HG03469 (cell line): ENCODE measurements around the gene GALE.
"Not testable (repeated sequence)": the region's sequence is repeated elsewhere in the genome, so short reads cannot be mapped to it uniquely, and the experiment has no call there.

ENCODE experiments used
- ATAC-seq: cut with Tn5 transposase; IDR thresholded peaks from one replicate; pipeline ENCODE4 v1.9.1; 2021; ENCODE audit warnings: mild to moderate bottlenecking, moderate library complexity, moderate number of reproducible peaks; ENCODE audit not compliant: unreplicated experiment

GALE gene

GRCh38 chr1:23810818-23811540, 10.4 kb upstream of the GALE start:
- ATAC-seq = no peak

- no peak for ATAC-seq
Measured at GRCh38 chr1:23809751-23810171, 9.2 kb upstream of the GALE start.

GRCh38 chr1:23807453-23807852, 6.9 kb upstream of the GALE start:
- no peak for ATAC-seq

GRCh38 chr1:23806280-23806679, 5.7 kb upstream of the GALE start:
- no peak for ATAC-seq

- no peak for ATAC-seq
Measured at GRCh38 chr1:23805025-23805424, 4.5 kb upstream of the GALE start.

GRCh38 chr1:23804183-23804835, 3.8 kb upstream of the GALE start:
- ATAC-seq = no peak

- ATAC-seq = no peak
Measured at GRCh38 chr1:23803674-23804073, 3.1 kb upstream of the GALE start.

GRCh38 chr1:23802809-23803342, 2.3 kb upstream of the GALE start:
- not testable (repeated sequence) for ATAC-seq

- ATAC-seq = no peak
Measured at GRCh38 chr1:23801876-23802275, 1.3 kb upstream of the GALE start.

- no peak for ATAC-seq
Measured at GRCh38 chr1:23801338-23801748, 789 bp upstream of the GALE start.

GRCh38 chr1:23799570-23800399, 769 bp downstream of the GALE start:
- no peak for ATAC-seq

- ATAC-seq = no peak
Measured at GRCh38 chr1:23799255-23799569, 1.3 kb downstream of the GALE start.

GRCh38 chr1:23798662-23799142, 1.9 kb downstream of the GALE start:
- no peak for ATAC-seq

GRCh38 chr1:23797478-23798448, 2.8 kb downstream of the GALE start:
- no peak for ATAC-seq

GRCh38 chr1:23796466-23797271, 3.9 kb downstream of the GALE start:
- no peak for ATAC-seq

GRCh38 chr1:23795676-23796465, 4.7 kb downstream of the GALE start:
- no peak for ATAC-seq

- not testable (repeated sequence) for ATAC-seq
Measured at GRCh38 chr1:23794732-23795182, 5.8 kb downstream of the GALE start.
